Hepatocyte (in vitro differentiated cells): Measurements from ENCODE around the gene ASPSCR1. TPM values are rescaled to one million over a fixed set of nuclear protein-coding genes. Genes with fewer than 3 reads are reported as not detected.
"Not testable (repeated sequence)": the region's sequence is repeated elsewhere in the genome, so short reads cannot be mapped to it uniquely, and the experiment has no call there.

ENCODE experiments used
- DNase-seq: peaks from one replicate; pipeline ENCODE4 v3.0.0-alpha.2; 2016; ENCODE audit warnings: low spot score
- H2AFZ ChIP-seq: fragments of 200-600 bp; sonication (generic); 2 replicates; pipeline ENCODE4 v1.6.0; 2016; ENCODE audit warnings: antibody characterized with exemption, mild to moderate bottlenecking
- H3K27ac ChIP-seq: fragments of 200-600 bp; sonication (generic); 2 replicates; pipeline ENCODE4 v1.5.1; 2016; ENCODE audit warnings: mild to moderate bottlenecking
- H3K27me3 ChIP-seq: fragments of 200-600 bp; sonication (generic); 2 replicates; pipeline ENCODE4 v1.6.1; 2016
- H3K36me3 ChIP-seq: fragments of 200-600 bp; sonication (generic); replicated peaks from 2 replicates; pipeline ENCODE4 v1.5.1; 2016; ENCODE audit warnings: low read depth; ENCODE audit not compliant: insufficient read depth
- H3K4me1 ChIP-seq: fragments of 200-600 bp; sonication (generic); 2 replicates; pipeline ENCODE4 v1.5.1; 2016; ENCODE audit warnings: mild to moderate bottlenecking, moderate library complexity; ENCODE audit not compliant: insufficient read depth
- H3K4me2 ChIP-seq: fragments of 200-600 bp; sonication (generic); 2 replicates; pipeline ENCODE4 v1.6.0; 2016
- H3K4me3 ChIP-seq: fragments of 200-600 bp; sonication (generic); 2 replicates; pipeline ENCODE4 v1.5.1; 2016; ENCODE audit warnings: mild to moderate bottlenecking
- H3K79me2 ChIP-seq: fragments of 200-600 bp; sonication (generic); 2 replicates; pipeline ENCODE4 v1.6.0; 2017; ENCODE audit warnings: mild to moderate bottlenecking
- H3K9me2 ChIP-seq: fragments of 200-600 bp; sonication (generic); replicated peaks from 2 replicates; pipeline ENCODE4 v1.6.0; 2017; ENCODE audit warnings: mild to moderate bottlenecking; ENCODE audit not compliant: insufficient read depth
- H3K9me3 ChIP-seq: fragments of 200-600 bp; sonication (generic); 2 replicates; pipeline ENCODE4 v1.5.1; 2016; ENCODE audit warnings: low read depth, mild to moderate bottlenecking
- H4K20me1 ChIP-seq: fragments of 200-600 bp; sonication (generic); 2 replicates; pipeline ENCODE4 v1.6.0; 2016; ENCODE audit warnings: mild to moderate bottlenecking; ENCODE audit not compliant: insufficient read depth, poor library complexity, severe bottlenecking
- CTCF ChIP-seq: fragments of 200-600 bp; sonication (generic); IDR thresholded peaks from 2 replicates; pipeline ENCODE4 v1.5.1; 2016; ENCODE audit warnings: antibody characterized with exemption, mild to moderate bottlenecking; ENCODE audit not compliant: poor library complexity
- EZH2 ChIP-seq: fragments of 200-600 bp; sonication (generic); IDR thresholded peaks from 2 replicates; pipeline ENCODE4 v1.6.1; 2016; ENCODE audit warnings: antibody characterized with exemption, mild to moderate bottlenecking, borderline replicate concordance
- EZH2phosphoT487 ChIP-seq: fragments of 200-600 bp; sonication (generic); IDR thresholded peaks from one replicate; pipeline ENCODE4 v1.6.1; 2018; ENCODE audit warnings: antibody characterized with exemption, mild to moderate bottlenecking, low read depth, moderate library complexity; ENCODE audit not compliant: unreplicated experiment, severe bottlenecking
- WGBS: methylation state at CpG from one replicate; pipeline ENCODE4 v1.1.6; 2016; ENCODE audit warnings: low lambda C conversion rate; ENCODE audit errors: missing lambda C conversion rate; 5-methylcytosine and 5-hydroxymethylcytosine counted together
- polyA plus RNA-seq: library from polyadenylated mRNA; unstranded; fragments of >200 nt; fragmentation: Nextera tagmentation; extraction: Ambion mirVana; gene quantifications from 2 replicates; pipeline ENCODE4 v1.2.1, GENCODE V29; 2016
- total RNA-seq: library from RNA; depleted of rRNA; stranded (reverse); fragments of >200 nt; gene quantifications from 2 replicates; pipeline ENCODE4 v1.2.3, GENCODE V29; 2014

ASPSCR1 gene
- total and polyA plus RNA-seq, 2 experiments from 2014 or later: 28.4 to 45.9 TPM

GRCh38 chr17:81980707-81981343 is 3.4 kb downstream of the ASPSCR1 start:
- WGBS: 89% methylated on average over 9 of the region's 9 CpGs
- Histone ChIP-seq H3K27ac (no peak overlapping the region), H4K20me1 (no peaks in the 10 kb centered on the region), H2AFZ (no peak overlapping the region), H3K9me3 (no peaks in the 10 kb centered on the region), H3K79me2 (peaks cover 7% of the 10 kb centered on the region), H3K36me3 (no peaks in the 10 kb centered on the region), H3K4me3 (no peak overlapping the region), H3K27me3 (no peaks in the 10 kb centered on the region), H3K4me1 (peaks cover 13% of the 10 kb centered on the region), H3K9me2 (no peaks in the 10 kb centered on the region), H3K4me2 (no peak overlapping the region)
- TF ChIP-seq EZH2phosphoT487 (no peak), CTCF (no peak), EZH2 (no peak)
- DNase-seq: no peak

GRCh38 chr17:81981511-81981910 is 4.1 kb downstream of the ASPSCR1 start:
- H3K36me3 ChIP-seq, H4K20me1 ChIP-seq, H3K27me3 ChIP-seq, H3K27ac ChIP-seq, H2AFZ ChIP-seq, H3K9me2 ChIP-seq, H3K79me2 ChIP-seq, H3K4me2 ChIP-seq, DNase-seq, H3K4me3 ChIP-seq, H3K9me3 ChIP-seq: not testable (repeated sequence)
- H3K4me1 ChIP-seq: peaks cover 11% of the 10 kb centered on the region
- WGBS: 97% methylated on average over 12 of the region's 12 CpGs

- no peaks in the 10 kb centered on the region for H3K9me2 ChIP-seq
- TF ChIP-seq EZH2: no peak
- no peak for TF ChIP-seq CTCF
- no peak for TF ChIP-seq EZH2phosphoT487
- 97% methylated on average over 27 of the region's 35 CpGs for WGBS
- no peak overlapping the region for H3K27ac ChIP-seq
- DNase-seq: no peak
- H3K4me2 ChIP-seq: no peak overlapping the region
- H3K27me3 ChIP-seq: no peaks in the 10 kb centered on the region
- peaks cover 4% of the 10 kb centered on the region for H3K79me2 ChIP-seq
- no peaks in the 10 kb centered on the region for H3K36me3 ChIP-seq
- no peak overlapping the region for H3K4me3 ChIP-seq
- peaks cover 6% of the 10 kb centered on the region for H3K4me1 ChIP-seq
- H2AFZ ChIP-seq: no peak overlapping the region
- no peaks in the 10 kb centered on the region for H4K20me1 ChIP-seq
- no peaks in the 10 kb centered on the region for H3K9me3 ChIP-seq
Observed at GRCh38 chr17:81983011-81983638, 5.7 kb downstream of the ASPSCR1 start.

GRCh38 chr17:81983639-81984373 is 6.4 kb downstream of the ASPSCR1 start:
- H2AFZ ChIP-seq: no peak overlapping the region
- no peaks in the 10 kb centered on the region for H3K27me3 ChIP-seq
- no peak for DNase-seq
- 98% methylated on average over 25 of the region's 26 CpGs for WGBS
- H3K9me3 ChIP-seq: no peaks in the 10 kb centered on the region
- H3K4me1 ChIP-seq: peaks cover under 1% of the 10 kb centered on the region
- no peaks in the 10 kb centered on the region for H3K79me2 ChIP-seq
- H3K27ac ChIP-seq: no peak overlapping the region
- no peaks in the 10 kb centered on the region for H3K9me2 ChIP-seq
- no peaks in the 10 kb centered on the region for H3K36me3 ChIP-seq
- no peak overlapping the region for H3K4me2 ChIP-seq
- H4K20me1 ChIP-seq: no peaks in the 10 kb centered on the region
- TF ChIP-seq EZH2phosphoT487 (no peak), CTCF (no peak), EZH2 (no peak)
- no peak overlapping the region for H3K4me3 ChIP-seq
